WTC11 (cell line): ENCODE data around the gene ATP13A2.

Experiments
- MXD4 ChIP-seq: fragments of 250-450 bp; sonication (Bioruptor Pico); IDR thresholded peaks from 2 replicates; pipeline ENCODE4 v1.8.0; 2021; ENCODE audit warnings: mild to moderate bottlenecking, moderate library complexity, borderline replicate concordance
- TF ChIP-seq, protein P1 (sequence below): fragments of 200-600 bp; IDR thresholded peaks from 2 replicates; pipeline ENCODE4 v1.8.0; 2022; ENCODE audit warnings: antibody characterized with exemption

DNA sequence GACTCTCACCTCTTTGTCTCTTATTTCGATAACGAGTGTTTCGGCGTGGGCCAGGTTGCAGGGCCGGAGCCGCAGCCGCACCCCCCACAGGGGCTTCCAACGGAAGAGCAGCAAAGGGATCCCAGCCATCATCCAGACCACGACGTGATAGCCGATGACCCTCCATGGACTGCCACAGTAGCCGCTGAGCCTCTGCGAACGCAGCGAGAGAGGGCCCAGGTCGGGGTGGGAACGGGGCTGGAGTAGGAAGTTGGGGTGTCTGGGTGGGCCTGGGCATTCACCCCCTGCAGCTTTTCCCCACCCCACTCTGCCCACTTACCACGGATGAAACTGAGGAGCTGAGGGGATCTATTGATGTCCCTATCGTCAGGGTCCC is 6.4 kb downstream of the ATP13A2 start:
- TF ChIP-seq, protein P1, sequence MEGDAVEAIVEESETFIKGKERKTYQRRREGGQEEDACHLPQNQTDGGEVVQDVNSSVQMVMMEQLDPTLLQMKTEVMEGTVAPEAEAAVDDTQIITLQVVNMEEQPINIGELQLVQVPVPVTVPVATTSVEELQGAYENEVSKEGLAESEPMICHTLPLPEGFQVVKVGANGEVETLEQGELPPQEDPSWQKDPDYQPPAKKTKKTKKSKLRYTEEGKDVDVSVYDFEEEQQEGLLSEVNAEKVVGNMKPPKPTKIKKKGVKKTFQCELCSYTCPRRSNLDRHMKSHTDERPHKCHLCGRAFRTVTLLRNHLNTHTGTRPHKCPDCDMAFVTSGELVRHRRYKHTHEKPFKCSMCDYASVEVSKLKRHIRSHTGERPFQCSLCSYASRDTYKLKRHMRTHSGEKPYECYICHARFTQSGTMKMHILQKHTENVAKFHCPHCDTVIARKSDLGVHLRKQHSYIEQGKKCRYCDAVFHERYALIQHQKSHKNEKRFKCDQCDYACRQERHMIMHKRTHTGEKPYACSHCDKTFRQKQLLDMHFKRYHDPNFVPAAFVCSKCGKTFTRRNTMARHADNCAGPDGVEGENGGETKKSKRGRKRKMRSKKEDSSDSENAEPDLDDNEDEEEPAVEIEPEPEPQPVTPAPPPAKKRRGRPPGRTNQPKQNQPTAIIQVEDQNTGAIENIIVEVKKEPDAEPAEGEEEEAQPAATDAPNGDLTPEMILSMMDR = no peak
- TF ChIP-seq MXD4 = no peak
